OCI-LY1 (cell line): Measurements from ENCODE around the gene CGREF1.

Experiments
- H2AFZ ChIP-seq: fragments of 200-600 bp; sonication (generic), shearing (Covaris generic); 2 replicates; pipeline ENCODE4 v1.6.0; 2014; ENCODE audit warnings: antibody characterized with exemption, mild to moderate bottlenecking, low read length
- H3F3A ChIP-seq: fragments of 200-600 bp; sonication (generic), shearing (Covaris generic); 2 replicates; pipeline ENCODE4 v1.6.0; 2014; ENCODE audit warnings: mild to moderate bottlenecking, antibody characterized with exemption, low read length, moderate library complexity; ENCODE audit not compliant: insufficient read depth
- H3K27ac ChIP-seq: fragments of 200-600 bp; sonication (generic); 2 replicates; pipeline ENCODE4 v1.5.1; 2014; ENCODE audit warnings: low read length, mixed run types, mild to moderate bottlenecking, low read depth; ENCODE audit not compliant: poor library complexity, severe bottlenecking
- H3K27me3 ChIP-seq: fragments of 200-600 bp; sonication (generic); 2 replicates; pipeline ENCODE4 v1.6.0; 2014; ENCODE audit warnings: antibody characterized with exemption, mild to moderate bottlenecking, low read length, moderate library complexity; ENCODE audit not compliant: insufficient read depth
- H3K36me3 ChIP-seq: fragments of 200-600 bp; sonication (generic); 2 replicates; pipeline ENCODE4 v1.6.1; 2014; ENCODE audit warnings: mild to moderate bottlenecking, antibody characterized with exemption, low read length, moderate library complexity, mixed read lengths; ENCODE audit not compliant: insufficient read depth
- H3K4me1 ChIP-seq: fragments of 200-600 bp; sonication (generic); 2 replicates; pipeline ENCODE4 v1.5.1; 2014; ENCODE audit warnings: mild to moderate bottlenecking, low read length, moderate library complexity; ENCODE audit not compliant: insufficient read depth, severe bottlenecking
- H3K4me2 ChIP-seq: fragments of 200-600 bp; sonication (generic), shearing (Covaris generic); 2 replicates; pipeline ENCODE4 v1.6.1; 2014; ENCODE audit warnings: low read length
- H3K4me3 ChIP-seq: fragments of 200-600 bp; sonication (generic); 2 replicates; pipeline ENCODE4 v1.5.1; 2014; ENCODE audit warnings: low read length, low read depth, mild to moderate bottlenecking, mixed read lengths; ENCODE audit not compliant: poor library complexity, severe bottlenecking
- H3K79me2 ChIP-seq: fragments of 200-600 bp; shearing (Covaris generic); 2 replicates; pipeline ENCODE4 v1.6.1; 2016; ENCODE audit warnings: mixed run types, low read length, mixed read lengths; ENCODE audit not compliant: insufficient read depth
- H3K9ac ChIP-seq: fragments of 200-600 bp; sonication (generic), shearing (Covaris generic); 2 replicates; pipeline ENCODE4 v1.6.1; 2014; ENCODE audit warnings: mild to moderate bottlenecking, low read length, mixed read lengths
- H3K9me2 ChIP-seq: fragments of 200-600 bp; sonication (generic), shearing (Covaris generic); 2 replicates; pipeline ENCODE4 v1.6.1; 2014; ENCODE audit warnings: low read depth, mild to moderate bottlenecking, low read length, mixed read lengths
- H3K9me3 ChIP-seq: fragments of 200-600 bp; shearing (Covaris generic); 2 replicates; pipeline ENCODE4 v1.6.1; 2014; ENCODE audit warnings: low read length, mixed read lengths
- H4K20me1 ChIP-seq: fragments of 200-600 bp; sonication (generic), shearing (Covaris generic); 2 replicates; pipeline ENCODE4 v1.6.0; 2016; ENCODE audit warnings: mild to moderate bottlenecking, low read length; ENCODE audit not compliant: insufficient read depth
- CTCF ChIP-seq: fragments of 200-600 bp; sonication (generic), shearing (Covaris generic); IDR thresholded peaks from 2 replicates; pipeline ENCODE4 v1.5.1; 2017; ENCODE audit warnings: mild to moderate bottlenecking, antibody characterized with exemption, low read length, moderate library complexity, mixed read lengths
- EZH2 ChIP-seq: fragments of 200-600 bp; sonication (generic), shearing (Covaris generic); IDR thresholded peaks from 2 replicates; pipeline ENCODE4 v1.8.0; 2017; ENCODE audit warnings: borderline replicate concordance, mixed run types, mild to moderate bottlenecking, antibody characterized with exemption, low read length, moderate library complexity, mixed read lengths

The CGREF1 gene

GRCh38 chr2:27095427-27095744 lies 23.5 kb downstream of the CGREF1 start:
- H3K9ac ChIP-seq = no peak overlapping the region
- H3F3A ChIP-seq = no peaks in the 10 kb centered on the region
- TF ChIP-seq EZH2 (no peak), CTCF (no peak)
- H3K27ac ChIP-seq = no peak overlapping the region
- peaks cover 11% of the 10 kb centered on the region for H3K4me1 ChIP-seq
- H3K9me3 ChIP-seq = no peaks in the 10 kb centered on the region
- no peak overlapping the region for H3K4me3 ChIP-seq
- no peaks in the 10 kb centered on the region for H4K20me1 ChIP-seq
- H3K36me3 ChIP-seq = no peaks in the 10 kb centered on the region
- no peak overlapping the region for H3K4me2 ChIP-seq
- no peaks in the 10 kb centered on the region for H3K79me2 ChIP-seq
- no peaks in the 10 kb centered on the region for H3K9me2 ChIP-seq
- no peaks in the 10 kb centered on the region for H3K27me3 ChIP-seq
- H2AFZ ChIP-seq = peak overlapping the region; percentile 54; the same call in 1 of the 2 replicates

GRCh38 chr2:27094353-27094984 lies 24.5 kb downstream of the CGREF1 start:
- Histone ChIP-seq H3K27me3 (no peaks in the 10 kb centered on the region), H3K4me3 (no peak overlapping the region), H3K4me1 (peaks cover 11% of the 10 kb centered on the region), H3K9me2 (no peaks in the 10 kb centered on the region), H3K36me3 (no peaks in the 10 kb centered on the region), H4K20me1 (no peaks in the 10 kb centered on the region), H3K4me2 (no peak overlapping the region), H3K79me2 (no peaks in the 10 kb centered on the region), H3K9ac (no peak overlapping the region), H3F3A (no peaks in the 10 kb centered on the region), H2AFZ (no peak overlapping the region), H3K27ac (no peak overlapping the region), H3K9me3 (no peaks in the 10 kb centered on the region)
- TF ChIP-seq EZH2 (no peak), CTCF (no peak)

GRCh38 chr2:27093430-27094352 lies 25.2 kb downstream of the CGREF1 start:
- Histone ChIP-seq H2AFZ (no peak overlapping the region), H4K20me1 (no peaks in the 10 kb centered on the region), H3K4me2 (no peak overlapping the region), H3K79me2 (no peaks in the 10 kb centered on the region), H3K27me3 (no peaks in the 10 kb centered on the region), H3K9me3 (no peaks in the 10 kb centered on the region), H3K9me2 (no peaks in the 10 kb centered on the region), H3K9ac (no peak overlapping the region), H3K36me3 (no peaks in the 10 kb centered on the region), H3K4me3 (no peak overlapping the region), H3F3A (no peaks in the 10 kb centered on the region), H3K27ac (no peak overlapping the region), H3K4me1 (peaks cover 11% of the 10 kb centered on the region)
- TF ChIP-seq CTCF = no peak
- TF ChIP-seq EZH2 = no peak
